ENCODE data around the gene MARS1.

MARS1 gene

DNA sequence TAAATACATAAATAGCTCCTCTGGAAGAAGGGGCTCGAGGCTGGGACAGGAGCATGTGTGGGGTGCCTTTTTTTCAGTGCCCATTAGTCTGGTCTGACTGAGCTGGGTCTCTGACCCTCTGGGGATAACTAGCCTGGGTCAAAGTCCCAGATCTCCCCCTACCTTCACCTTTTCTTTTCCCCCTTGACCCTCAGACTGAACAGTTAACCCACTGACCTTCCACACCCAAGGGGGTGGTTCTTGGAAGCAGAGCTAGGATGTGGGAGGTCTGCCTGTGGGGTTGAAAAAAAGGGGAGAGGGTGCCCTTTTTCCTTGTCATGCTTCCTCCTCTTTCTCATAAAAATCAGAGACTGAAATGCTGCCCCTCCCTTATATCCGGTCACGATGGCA is 29.2 kb upstream of the MARS1 start:
- no peak for DNase-seq (ENCODE audit: low read depth)

DNA sequence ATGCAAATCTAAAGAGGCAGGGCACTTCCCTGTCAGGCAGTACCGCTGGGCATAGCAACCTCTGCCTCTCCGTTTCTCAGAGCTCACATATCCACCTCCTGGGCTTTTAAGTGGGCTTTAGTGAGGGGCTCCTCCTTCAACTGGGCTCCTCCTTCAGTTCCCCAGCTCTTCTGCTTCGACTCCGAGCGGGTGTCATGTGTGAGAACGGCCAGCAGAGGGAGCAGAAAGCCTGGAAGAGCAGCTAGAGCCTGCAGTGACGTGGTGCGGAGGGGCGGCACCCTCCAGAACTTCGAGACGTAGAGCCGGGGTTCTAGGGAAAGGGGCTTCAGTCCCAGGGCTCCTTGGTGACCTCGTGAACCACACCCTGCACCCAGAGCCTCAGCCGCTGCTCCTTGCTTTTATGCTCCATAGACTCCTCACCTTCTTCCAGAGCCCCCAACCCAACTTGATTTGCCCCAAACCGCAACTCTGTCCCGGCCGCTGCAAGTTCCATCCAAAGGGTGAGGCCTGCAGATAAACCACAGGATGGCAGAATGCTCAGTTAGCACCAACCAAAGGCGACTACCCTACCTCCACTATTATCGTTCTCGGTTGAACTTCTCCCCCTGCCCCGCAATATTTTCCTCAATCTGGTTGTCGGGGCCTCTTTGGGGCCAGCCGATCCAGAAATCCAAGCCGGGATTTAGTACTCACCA is 28.7 kb upstream of the MARS1 start:
- peak; percentile 96 for DNase-seq (ENCODE audit: low read depth)

DNA sequence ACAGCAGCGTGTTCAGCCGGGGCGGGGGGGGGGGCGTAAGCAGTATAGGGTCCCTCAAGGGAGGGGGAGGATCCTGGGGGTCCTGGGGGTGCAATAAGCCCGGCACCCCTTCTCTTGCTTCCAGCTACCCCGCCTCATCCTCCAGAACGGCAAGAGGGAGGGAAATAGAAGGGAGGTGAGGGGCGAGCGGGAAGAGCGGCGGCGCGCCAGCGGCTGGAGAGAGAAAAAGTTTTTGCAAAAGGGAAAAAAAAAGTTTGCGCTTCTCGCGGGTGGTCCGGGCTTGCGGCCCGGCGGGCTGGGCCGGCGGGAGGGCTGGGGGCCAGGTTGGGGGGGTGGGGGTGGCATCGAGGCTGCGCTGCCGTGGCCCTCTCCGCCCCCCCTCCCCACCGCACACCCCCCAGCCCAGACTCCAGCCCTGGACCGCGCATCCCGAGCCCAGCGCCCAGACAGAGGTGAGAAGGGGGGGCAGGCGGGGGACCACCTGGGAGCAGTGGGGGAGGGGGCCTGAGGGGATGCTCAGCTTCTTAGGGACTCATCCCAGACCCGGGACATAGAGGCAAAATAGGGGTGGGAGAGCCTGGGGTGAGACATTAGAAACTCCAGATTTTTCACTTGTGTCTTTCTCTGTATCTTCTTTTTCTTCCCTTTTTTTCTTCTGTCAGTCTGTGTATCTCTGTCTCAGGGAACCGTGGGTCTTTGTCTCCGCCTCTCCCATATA is 28.0 kb upstream of the MARS1 start, which contains the start of gene GLI1:
TSS of gene GLI1 (plus strand) at position 36 of the 718 bp plus-strand sequence. CDS start 3,907 bp downstream, outside the sequence.
- no peak for DNase-seq (ENCODE audit: low read depth)

DNA sequence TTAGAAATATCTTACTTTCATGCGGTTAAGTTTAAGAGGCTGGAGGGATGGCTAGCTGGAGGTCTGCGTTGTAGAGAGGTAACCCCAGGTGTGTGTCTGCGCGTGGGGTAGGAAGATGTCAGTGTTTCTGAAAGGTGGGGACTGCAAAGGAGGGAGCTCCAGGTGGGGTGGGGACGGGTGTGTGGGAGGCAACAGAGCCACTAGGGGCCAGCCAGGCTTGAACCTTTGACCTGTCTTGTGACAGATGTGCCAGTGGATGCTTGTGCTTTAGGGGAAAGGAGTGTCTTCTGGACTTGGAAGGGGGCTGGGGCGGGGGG is 27.4 kb upstream of the MARS1 start:
- no peak for DNase-seq (ENCODE audit: low read depth)

DNA sequence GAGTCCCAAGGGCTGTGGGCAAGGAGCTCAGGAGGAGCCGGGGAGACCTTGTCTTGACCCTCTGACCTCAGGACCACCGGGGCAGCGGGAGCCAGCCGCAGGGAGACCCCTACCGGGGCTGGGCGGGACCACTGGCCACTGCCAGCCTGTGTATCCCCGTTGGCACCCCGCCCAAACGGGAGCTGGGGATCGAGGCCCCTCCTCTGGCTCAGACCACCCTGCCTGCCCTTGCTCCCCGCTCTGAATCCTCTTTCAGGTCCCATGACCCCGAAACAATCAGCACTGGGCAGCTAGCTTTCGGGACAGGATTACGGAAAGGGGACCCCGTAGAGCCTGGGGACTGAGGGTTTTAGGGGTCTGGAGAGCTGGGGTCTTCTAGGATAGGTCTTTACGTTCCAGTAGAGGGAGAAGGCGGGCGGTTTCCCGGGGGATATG is 27.0 kb upstream of the MARS1 start:
- DNase-seq (ENCODE audit: low read depth), result no peak

DNA sequence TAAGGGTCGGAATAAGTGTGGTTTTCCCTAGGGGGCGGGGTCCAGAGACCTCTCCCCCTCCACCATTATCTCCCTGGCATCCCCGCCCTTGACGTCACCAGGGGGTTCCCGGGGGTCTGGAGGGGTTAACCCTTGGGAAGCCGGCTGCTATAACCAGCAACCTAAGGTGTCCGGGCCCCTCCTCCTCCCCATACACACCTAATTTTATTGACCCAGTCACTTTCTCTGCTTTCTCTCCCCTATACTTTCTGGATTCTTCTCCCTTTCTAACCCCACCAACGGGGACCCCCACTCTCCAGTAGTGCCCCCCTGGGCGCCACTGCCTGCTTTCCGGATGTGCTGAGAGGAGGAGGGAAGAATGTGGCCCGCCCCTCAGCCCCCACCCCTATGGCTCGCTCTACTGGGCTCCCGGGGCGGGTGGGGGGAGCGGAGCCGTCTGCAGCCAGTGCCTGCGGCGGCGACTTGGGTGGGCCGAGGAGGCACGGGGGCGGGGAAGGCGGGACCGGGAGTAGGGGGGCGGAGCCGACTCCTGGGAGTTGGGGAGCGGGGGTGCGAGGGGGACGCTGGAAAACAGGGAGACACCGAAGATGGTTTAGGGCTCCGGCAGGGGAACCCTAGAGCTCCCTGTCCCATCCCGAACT is 26.5 kb upstream of the MARS1 start:
- DNase-seq (ENCODE audit: low read depth), result peak; percentile 37

DNA sequence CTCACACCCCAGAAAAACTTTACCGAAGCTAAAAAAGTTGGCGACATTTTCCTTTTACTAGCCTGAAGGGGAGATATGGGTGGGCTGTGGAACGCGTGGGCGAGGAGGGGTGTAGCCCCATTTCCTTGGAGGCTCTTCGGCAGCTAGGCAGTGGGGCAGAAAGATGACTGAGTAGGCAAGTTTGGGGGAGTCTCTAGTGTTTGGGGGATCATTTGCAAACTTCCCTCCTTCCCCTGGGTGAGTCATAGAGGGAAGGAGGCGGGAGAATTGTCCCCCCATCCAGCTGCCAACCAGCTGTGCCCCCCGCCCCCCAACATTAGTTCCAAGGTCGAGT is 26.0 kb upstream of the MARS1 start:
- DNase-seq (ENCODE audit: low read depth), result peak; percentile 21

DNA sequence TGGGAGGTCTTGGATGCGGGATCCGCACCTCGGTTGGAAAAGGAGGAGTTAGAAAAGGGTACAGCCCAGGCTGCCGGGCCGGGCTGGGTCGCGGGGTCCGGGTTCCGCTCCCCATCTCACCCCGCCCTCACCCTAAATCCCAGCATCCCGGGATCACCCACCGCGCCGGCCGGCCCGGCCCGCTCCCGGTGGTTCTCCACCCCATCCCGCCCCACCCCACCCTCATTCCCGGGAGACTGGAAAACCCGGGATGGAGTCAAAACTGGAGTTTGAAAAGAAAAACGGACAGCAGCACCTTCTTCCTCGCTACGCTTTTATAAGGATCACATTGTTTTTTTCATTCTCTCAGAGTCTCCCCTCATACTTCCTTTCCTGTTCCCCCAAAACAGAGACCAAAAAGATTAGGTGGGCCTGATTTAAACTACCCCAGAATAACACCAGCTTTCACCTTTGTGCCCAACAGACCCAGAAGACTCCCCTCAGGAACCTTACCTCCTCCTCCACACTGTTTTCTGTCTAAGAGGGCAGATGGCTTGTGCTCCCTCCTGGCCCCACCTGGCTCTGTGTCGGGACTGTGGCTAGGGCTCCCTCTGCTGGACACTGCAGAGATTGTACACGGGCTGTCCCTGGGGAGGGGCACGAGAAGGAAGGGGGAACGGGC is 25.5 kb upstream of the MARS1 start:
- DNase-seq (ENCODE audit: low read depth), result peak; percentile 80

DNA sequence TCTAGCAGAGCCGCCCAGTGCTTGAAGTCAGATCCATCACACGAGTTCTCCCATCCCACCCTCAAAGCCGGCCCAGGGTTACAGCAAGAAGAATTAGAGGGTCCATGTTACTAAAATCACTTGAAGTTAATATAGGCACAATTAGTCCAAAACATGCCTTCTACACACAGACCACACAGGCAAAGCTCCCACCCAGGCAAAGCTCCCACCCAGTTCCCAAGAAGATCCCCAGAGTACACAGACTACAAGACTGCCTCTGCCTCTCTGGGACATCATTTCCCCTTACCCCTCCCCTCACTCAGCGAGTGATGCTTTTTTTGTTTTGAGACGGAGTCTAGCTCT is 25.0 kb upstream of the MARS1 start:
- no peak for DNase-seq (ENCODE audit: low read depth)

DNA sequence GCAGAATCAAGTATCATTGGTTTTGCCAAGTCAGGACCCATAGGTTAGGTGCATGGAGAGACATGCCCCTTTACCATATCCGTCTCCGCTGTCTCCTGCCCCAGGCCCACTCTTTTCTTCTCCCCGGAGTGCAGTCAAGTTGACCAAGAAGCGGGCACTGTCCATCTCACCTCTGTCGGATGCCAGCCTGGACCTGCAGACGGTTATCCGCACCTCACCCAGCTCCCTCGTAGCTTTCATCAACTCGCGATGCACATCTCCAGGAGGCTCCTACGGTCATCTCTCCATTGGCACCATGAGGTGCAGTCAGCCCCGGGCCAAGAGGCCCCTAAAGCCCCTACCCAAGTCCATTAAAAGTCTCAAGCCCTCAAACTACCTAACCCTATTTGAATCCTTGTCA is 23.3 kb upstream of the MARS1 start:
- DNase-seq (ENCODE audit: low read depth), result no peak

DNA sequence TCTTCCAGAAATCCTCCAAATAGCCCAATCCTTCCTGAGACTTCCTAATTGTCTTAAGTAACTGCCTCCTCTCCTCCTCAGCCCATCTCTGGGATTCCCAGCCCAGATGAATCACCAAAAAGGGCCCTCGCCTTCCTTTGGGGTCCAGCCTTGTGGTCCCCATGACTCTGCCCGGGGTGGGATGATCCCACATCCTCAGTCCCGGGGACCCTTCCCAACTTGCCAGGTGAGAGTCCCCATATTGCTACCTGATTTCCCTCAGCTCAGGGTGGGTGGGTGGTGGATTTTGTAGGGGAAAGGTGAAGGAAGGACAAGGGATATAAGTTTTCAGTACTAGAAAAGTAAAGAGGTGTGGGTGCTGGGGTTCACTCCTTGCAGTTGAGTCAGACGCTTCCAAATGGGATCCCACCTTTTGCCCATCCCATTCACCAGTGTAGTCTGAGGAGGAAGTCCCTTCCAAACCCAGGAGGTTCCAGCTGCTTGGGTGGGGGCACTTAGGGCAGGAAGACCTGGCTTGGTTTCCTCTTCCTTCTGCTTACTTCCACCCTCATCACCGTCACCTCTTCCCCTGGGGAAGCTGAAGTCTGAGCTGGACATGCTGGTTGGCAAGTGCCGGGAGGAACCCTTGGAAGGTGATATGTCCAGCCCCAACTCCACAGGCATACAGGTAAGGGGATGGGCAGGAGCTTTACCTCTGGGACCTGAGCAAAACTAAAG is 22.7 kb upstream of the MARS1 start:
- DNase-seq (ENCODE audit: low read depth), result no peak

DNA sequence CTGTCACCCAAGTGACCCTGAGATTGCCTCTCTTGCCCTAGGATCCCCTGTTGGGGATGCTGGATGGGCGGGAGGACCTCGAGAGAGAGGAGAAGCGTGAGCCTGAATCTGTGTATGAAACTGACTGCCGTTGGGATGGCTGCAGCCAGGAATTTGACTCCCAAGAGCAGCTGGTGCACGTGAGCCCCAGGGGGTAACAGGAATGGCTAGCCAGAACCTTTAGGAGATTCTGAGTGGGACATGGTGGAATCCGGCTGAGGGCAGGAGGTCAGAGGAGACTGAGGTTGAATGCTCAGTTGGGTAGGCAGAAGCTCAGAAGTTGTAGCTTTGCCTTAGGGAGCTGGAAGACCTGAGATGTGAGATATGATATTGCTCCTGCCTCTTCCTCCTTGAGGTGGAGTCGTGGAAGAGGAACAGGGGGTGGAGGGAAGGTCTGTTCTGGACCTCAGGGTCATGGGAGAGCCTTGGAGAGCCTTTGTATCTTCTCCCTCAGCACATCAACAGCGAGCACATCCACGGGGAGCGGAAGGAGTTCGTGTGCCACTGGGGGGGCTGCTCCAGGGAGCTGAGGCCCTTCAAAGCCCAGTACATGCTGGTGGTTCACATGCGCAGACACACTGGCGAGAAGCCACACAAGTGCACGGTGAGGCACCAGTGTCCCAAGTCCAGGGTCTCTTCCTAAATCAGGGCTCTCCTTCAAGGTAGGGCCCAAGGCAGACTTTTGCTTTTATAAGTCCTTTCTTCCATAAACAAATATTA is 21.9 kb upstream of the MARS1 start:
- no peak for DNase-seq (ENCODE audit: low read depth)

DNA sequence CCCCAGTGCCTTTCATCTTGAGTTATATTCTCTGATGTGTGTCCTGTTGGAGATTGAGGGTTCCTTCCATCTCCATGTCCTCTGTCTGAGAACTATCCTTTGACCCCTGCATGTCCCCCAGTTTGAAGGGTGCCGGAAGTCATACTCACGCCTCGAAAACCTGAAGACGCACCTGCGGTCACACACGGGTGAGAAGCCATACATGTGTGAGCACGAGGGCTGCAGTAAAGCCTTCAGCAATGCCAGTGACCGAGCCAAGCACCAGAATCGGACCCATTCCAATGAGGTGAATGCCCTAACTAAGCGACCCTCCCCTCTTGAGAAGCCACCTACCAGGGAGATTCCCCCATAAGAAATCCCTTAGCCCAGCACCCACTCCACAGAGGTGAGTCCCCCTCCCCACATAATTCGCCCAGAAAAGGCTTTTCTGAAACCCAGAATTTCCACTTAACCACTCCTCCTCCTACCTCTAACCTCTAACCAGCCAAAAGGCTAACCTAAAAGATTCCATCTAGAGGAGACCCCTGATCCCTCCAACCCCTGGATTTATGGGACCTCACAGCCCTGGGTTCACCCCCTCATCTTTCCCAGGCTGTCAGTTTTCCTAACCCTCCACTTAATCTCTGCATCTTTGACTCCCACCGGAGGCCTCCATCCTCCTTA is 20.5 kb upstream of the MARS1 start:
- DNase-seq (ENCODE audit: low read depth), result no peak

DNA sequence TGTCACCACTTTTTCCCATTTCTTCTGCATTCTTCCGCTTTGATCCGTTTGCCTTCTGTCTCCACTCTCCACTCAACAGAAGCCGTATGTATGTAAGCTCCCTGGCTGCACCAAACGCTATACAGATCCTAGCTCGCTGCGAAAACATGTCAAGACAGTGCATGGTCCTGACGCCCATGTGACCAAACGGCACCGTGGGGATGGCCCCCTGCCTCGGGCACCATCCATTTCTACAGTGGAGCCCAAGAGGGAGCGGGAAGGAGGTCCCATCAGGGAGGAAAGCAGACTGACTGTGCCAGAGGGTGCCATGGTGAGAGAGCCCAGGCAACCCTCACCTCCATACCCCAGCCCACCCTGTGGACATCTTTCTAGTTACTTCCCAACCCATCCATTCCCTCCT is 20.0 kb upstream of the MARS1 start:
- no peak for DNase-seq (ENCODE audit: low read depth)

DNA sequence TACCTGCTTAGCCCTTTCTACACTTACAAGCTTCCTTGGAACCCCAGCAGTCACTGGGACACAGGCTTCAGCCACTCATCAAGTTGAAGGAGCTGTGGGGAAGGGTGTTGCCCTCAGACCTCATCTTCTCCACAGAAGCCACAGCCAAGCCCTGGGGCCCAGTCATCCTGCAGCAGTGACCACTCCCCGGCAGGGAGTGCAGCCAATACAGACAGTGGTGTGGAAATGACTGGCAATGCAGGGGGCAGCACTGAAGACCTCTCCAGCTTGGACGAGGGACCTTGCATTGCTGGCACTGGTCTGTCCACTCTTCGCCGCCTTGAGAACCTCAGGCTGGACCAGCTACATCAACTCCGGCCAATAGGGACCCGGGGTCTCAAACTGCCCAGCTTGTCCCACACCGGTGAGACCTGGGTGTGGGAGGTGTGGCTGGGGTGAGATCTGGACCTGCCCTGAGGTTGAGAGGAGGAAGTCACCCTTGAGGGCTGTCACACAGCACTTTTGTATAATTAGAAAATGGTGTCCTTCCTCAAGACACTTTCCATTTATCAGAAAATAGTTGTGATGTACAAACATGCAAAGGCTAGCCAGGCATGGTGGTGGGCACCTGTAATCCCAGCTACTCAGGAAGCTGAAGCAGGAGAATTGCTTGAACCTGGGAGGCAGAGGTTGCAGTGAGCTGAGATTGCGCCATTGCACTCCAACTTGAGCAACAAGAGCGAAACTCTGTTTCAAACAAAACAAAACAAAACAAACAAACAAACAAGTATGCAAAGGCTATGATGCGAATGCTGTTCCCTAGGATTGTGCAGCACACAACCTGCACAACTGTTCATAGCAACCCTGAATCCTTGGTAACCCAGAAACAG is 18.3 kb upstream of the MARS1 start:
- no peak for DNase-seq (ENCODE audit: low read depth)

DNA sequence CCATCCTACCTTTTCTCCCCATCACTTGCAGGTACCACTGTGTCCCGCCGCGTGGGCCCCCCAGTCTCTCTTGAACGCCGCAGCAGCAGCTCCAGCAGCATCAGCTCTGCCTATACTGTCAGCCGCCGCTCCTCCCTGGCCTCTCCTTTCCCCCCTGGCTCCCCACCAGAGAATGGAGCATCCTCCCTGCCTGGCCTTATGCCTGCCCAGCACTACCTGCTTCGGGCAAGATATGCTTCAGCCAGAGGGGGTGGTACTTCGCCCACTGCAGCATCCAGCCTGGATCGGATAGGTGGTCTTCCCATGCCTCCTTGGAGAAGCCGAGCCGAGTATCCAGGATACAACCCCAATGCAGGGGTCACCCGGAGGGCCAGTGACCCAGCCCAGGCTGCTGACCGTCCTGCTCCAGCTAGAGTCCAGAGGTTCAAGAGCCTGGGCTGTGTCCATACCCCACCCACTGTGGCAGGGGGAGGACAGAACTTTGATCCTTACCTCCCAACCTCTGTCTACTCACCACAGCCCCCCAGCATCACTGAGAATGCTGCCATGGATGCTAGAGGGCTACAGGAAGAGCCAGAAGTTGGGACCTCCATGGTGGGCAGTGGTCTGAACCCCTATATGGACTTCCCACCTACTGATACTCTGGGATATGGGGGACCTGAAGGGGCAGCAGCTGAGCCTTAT is 17.4 kb upstream of the MARS1 start:
- DNase-seq (ENCODE audit: low read depth), result no peak

DNA sequence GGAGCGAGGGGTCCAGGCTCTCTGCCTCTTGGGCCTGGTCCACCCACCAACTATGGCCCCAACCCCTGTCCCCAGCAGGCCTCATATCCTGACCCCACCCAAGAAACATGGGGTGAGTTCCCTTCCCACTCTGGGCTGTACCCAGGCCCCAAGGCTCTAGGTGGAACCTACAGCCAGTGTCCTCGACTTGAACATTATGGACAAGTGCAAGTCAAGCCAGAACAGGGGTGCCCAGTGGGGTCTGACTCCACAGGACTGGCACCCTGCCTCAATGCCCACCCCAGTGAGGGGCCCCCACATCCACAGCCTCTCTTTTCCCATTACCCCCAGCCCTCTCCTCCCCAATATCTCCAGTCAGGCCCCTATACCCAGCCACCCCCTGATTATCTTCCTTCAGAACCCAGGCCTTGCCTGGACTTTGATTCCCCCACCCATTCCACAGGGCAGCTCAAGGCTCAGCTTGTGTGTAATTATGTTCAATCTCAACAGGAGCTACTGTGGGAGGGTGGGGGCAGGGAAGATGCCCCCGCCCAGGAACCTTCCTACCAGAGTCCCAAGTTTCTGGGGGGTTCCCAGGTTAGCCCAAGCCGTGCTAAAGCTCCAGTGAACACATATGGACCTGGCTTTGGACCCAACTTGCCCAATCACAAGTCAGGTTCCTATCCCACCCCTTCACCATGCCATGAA is 16.8 kb upstream of the MARS1 start:
- no peak for DNase-seq (ENCODE audit: low read depth)

DNA sequence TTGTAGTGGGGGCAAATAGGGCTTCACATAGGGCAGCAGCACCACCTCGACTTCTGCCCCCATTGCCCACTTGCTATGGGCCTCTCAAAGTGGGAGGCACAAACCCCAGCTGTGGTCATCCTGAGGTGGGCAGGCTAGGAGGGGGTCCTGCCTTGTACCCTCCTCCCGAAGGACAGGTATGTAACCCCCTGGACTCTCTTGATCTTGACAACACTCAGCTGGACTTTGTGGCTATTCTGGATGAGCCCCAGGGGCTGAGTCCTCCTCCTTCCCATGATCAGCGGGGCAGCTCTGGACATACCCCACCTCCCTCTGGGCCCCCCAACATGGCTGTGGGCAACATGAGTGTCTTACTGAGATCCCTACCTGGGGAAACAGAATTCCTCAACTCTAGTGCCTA is 16.2 kb upstream of the MARS1 start:
- DNase-seq (ENCODE audit: low read depth), result no peak

DNA sequence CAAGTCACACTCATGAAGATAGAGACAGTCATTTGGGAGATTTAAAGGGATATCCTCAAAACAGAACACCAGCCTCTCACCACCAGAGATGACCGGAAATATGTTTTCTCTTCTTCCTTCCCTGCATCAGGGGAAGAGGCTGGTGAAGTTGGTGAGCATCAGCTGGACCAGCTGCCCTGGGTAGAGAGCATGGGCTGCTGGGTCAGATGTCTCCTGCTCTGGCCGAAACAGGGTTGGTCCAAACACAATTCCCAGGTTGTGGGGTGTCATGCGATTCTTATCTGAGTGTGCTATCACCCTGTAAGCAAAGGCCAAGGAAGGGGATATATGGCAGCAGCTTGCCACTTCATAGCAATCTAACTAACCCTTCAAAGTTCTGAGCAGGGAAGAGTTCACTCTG is 15.5 kb upstream of the MARS1 start:
- no peak for DNase-seq (ENCODE audit: low read depth)

All from iris pigment epithelial cell (primary cell).